Effector CD8-positive, alpha-beta T cell (primary cell): ENCODE measurements around the gene FCER1G.
"Not testable (repeated sequence)": the region's sequence is repeated elsewhere in the genome, so short reads cannot be mapped to it uniquely, and the experiment has no call there.

Source experiments
- DNase-seq: peaks from one replicate; lab custom pipeline; 2025; lab: John Stamatoyannopoulos, UW

Gene FCER1G

GRCh38 chr1:161206411-161207140, 8.5 kb upstream of the FCER1G start:
- DNase-seq = no peak

- no peak for DNase-seq
Observed at GRCh38 chr1:161207173-161207572, 7.9 kb upstream of the FCER1G start.

GRCh38 chr1:161209790-161210409, 5.2 kb upstream of the FCER1G start:
- DNase-seq = peak; percentile 60

- no peak for DNase-seq
Observed at GRCh38 chr1:161214369-161214768, 726 bp upstream of the FCER1G start.

- DNase-seq = no peak
Observed at GRCh38 chr1:161216945-161217712, 2.0 kb downstream of the FCER1G start.

- no peak for DNase-seq
Observed at GRCh38 chr1:161217831-161218230, 2.7 kb downstream of the FCER1G start.

- no peak for DNase-seq
Observed at GRCh38 chr1:161218301-161219077, 3.4 kb downstream of the FCER1G start.

- no peak for DNase-seq
Observed at GRCh38 chr1:161219078-161219892, 4.2 kb downstream of the FCER1G start.

- DNase-seq = no peak
Observed at GRCh38 chr1:161220002-161220401, 4.9 kb downstream of the FCER1G start.

- no peak for DNase-seq
Observed at GRCh38 chr1:161222175-161223019, 7.3 kb downstream of the FCER1G start.

- no peak for DNase-seq
Observed at GRCh38 chr1:161223805-161224694, 9.0 kb downstream of the FCER1G start.

GRCh38 chr1:161224695-161225087, 9.6 kb downstream of the FCER1G start:
- not testable (repeated sequence) for DNase-seq

GRCh38 chr1:161225178-161225533, 10.1 kb downstream of the FCER1G start:
- DNase-seq = no peak

GRCh38 chr1:161225534-161226319, 10.6 kb downstream of the FCER1G start, which contains the start of gene TOMM40L:
TSS of gene TOMM40L (plus strand) at chr1:161226060. CDS start at chr1:161226490, 430 bp downstream.
- peak; percentile 82 for DNase-seq

GRCh38 chr1:161226320-161226711, 11.2 kb downstream of the FCER1G start:
- no peak for DNase-seq

GRCh38 chr1:161226759-161227158, 11.7 kb downstream of the FCER1G start:
- no peak for DNase-seq

GRCh38 chr1:161227196-161227871, 12.2 kb downstream of the FCER1G start:
- DNase-seq = peak; percentile 82

- no peak for DNase-seq
Observed at GRCh38 chr1:161228032-161228431, 12.9 kb downstream of the FCER1G start.
